GM19452 (cell line): ENCODE data around the gene EFCC1.

Source experiments
- ATAC-seq: cut with Tn5 transposase; IDR thresholded peaks from one replicate; pipeline ENCODE4 v1.9.1; 2021; ENCODE audit not compliant: unreplicated experiment

The EFCC1 gene

DNA sequence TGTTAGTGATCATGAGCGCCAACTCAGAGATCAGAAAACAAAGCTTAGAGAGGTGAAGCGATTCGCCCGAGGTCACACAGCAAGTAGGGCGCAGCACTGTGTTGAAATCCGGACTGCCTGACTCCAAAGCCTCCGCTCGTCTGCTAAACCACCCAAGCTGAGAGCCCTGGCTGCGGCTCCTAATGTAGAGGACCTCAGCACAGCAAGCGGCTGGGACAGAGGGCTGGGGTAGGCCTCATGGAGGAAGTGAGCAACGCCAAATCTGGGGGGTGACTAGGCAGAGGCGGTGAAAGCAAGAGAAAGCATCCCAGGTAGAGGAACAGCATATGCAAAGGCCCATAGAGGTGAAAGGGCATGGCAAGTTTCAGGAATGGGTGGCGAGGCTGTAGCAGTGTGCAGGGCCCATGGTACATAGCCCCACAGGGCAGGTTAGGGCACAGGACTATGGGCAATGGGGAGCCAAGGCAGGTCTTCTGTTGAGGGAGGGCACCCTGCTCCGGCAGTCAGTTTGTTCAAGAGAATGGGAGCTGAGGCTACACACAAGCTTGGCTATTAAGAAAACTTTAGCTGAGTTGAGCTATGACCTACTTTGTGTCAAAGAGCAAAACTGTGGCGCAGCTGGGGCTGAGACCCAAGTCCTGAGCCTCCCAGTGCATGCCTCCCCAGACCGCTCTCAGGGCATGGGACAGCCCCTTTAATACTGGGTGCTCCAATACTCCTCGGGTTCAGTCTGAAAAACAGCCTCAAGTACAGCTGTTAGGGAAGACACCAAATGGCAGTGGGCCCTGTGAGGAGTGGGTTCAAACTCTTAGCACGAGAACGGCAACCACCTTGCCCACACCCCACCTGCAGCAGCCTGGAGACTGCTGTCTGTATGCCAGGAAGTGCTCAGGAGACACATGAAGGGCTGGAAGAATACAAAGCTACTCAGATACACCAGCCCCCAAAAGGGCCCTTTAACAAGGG lies 6.2 kb upstream of the EFCC1 start:
- no peak for ATAC-seq

DNA sequence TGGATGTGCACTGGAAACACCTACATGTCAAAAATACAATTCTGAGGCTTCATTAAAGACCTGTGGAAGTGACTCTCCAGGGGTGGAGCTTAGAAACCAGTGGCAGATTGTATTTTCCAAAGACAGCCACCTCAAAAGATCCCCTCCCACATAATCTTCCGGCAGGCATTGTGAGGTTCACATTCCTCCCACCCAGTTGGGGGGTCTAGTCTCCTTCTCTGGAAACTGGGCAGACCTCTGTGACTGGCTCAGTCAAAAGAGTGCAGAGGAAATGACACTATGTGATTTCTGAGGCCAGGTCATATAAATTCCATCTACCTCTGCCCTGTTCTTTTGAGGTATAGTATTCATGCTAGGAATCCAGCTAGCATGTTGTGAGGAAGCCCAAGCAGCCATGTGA lies 5.4 kb upstream of the EFCC1 start:
- ATAC-seq: no peak

DNA sequence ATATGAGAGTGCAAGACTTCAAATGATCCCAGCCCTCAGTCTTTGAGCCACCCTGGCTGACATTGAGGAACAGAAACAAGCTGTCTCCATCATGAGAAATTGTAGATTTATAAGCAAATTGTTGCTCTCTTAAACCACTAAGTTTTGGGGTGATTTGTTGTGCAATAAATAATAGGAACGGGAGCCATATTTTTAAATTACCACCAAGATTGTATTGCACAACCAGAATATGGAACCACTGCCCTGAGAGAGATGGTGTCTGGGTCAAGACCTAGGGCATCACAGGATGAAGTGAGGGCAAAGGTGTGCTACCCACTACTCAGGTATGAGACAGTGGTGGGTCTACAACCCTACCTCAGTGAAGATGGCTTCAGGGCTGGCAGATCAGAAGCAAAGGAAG lies 4.9 kb upstream of the EFCC1 start:
- ATAC-seq: no peak

DNA sequence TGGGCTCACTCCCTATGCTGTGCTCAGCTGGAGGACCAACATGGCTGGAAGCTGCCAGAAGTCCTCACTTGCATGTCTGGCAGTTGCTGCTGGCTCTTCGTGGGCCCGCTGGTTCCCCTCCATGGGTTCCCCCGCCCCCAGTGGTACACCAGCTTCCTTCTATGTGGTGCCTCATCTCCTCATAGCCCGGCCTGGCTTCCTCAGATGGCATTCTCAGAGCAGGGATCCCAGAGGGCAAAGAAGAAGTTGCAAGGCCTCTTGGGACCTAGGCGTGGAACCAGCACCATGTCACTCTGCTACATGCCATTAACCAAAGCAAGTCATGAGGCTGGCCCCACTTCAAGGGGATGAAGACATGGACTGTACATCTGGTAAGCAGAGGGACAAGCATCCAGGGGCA lies 4.4 kb upstream of the EFCC1 start:
- no peak for ATAC-seq

DNA sequence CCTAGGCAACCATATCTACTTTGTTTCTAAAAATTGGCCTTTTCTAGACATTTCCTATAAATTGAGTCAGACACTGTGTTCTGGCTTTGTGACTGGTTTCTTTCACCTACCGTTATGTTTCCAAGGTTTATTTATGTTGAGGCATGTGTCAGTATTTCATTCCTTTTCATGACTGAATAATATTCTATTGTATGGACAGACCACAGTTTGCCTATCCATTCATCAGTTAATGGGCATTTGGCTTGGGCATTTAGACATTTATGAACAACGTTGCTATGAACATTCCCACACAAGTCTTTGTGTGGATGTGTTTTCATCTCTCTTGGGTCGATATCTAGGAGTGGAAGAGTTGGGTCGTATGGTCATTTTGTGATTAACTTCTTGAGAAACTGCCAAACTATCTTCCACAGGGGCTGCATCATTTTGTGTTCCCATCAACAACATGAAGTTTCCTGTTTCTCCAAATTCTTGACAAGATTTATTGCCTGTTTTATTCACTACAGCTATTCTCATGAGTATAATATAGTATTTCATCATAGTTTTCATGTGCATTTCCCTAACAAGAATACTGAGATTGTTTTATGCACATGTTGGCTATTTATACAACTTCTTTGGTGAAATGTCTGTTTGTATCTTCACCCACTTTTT lies 3.5 kb upstream of the EFCC1 start:
- ATAC-seq: no peak

DNA sequence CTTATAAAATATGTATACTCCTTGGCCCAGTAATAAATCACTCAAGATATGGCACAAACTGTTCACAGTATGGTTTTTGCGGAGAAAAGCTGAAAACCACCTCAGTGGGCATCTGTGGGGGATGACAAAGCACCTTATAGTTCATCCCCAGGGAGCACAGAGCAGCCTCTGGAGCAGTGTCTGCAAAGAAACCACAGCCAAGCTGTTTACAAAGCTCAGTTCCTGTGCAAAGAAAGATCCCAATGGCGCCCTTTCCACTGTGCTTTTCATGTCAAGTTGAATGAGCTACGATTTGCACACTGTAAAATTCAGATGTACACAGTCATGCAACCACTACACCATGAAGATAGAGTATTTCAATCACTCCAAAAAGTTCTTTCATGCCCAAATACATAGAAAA lies 2.5 kb upstream of the EFCC1 start:
- no peak for ATAC-seq

DNA sequence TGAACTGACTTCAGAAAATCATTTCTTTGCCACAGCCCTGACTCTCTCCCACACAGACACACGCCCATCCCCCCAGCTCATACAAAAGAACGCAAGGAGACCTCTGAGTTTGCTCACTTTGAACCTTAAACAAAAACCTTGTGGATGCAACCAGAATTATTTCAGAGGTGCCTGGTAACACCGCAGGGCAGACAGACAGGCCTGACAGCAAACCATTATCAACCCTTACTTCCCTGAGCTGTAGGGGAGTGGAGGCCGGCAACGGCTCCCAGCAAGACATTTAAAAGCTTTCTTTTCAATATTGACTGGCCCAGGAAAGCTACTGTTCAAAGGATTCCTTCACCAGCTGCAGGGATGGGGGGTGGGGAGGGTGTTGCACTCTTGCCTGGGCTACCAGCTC lies 2.0 kb upstream of the EFCC1 start:
- ATAC-seq: no peak

DNA sequence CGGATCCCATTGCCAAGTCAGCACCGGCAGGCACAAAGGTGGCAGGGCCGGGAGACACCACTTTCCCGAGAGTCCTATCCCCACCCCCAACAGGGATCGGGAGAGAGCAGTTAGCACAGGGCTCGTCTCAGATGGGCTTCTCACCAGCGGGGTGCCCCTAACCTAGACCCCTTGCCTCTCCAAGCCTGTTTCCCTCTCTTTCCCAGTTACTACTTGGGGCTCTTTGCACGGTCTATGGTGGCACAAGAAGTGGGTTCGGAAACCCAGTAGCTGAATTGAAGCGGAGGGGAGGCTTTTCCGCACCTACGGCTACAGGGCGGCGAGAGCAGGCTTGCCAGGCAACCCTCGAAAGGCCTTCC lies 383 bp upstream of the EFCC1 start:
- no peak for ATAC-seq

DNA sequence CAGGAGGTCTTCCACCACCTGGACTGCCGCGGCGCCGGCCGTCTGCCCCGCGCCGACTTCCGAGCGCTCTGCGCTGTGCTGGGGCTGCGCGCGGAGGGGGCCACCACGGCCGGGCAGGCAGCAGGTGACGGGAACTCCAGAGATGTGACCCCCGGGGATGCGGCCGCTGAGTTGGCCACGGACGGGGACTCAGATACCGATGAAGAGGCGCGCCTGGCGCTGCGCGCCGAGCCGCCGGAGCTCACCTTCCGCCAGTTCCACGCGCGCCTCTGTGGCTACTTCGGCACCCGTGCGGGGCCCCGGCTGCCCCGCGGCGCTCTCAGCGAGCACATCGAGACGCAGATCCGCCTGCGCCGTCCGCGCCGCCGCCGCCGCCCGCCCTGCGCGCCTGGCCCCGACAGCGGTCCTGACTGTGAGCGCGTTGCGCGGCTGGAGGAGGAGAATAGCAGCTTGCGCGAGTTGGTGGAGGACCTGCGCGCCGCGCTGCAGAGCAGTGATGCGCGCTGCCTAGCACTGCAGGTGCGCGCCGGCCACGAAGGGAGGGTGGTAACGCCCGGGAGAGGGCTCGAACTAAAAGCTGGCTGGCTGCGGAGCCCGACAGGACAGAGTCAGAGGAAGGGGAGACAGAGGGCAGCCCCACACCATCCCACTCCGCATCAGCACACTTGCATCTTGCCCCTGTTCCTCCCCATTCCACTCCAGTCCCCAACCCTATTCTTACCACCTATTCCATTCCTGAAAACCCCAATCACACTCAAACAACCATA lies 885 bp downstream of the EFCC1 start:
- no peak for ATAC-seq

DNA sequence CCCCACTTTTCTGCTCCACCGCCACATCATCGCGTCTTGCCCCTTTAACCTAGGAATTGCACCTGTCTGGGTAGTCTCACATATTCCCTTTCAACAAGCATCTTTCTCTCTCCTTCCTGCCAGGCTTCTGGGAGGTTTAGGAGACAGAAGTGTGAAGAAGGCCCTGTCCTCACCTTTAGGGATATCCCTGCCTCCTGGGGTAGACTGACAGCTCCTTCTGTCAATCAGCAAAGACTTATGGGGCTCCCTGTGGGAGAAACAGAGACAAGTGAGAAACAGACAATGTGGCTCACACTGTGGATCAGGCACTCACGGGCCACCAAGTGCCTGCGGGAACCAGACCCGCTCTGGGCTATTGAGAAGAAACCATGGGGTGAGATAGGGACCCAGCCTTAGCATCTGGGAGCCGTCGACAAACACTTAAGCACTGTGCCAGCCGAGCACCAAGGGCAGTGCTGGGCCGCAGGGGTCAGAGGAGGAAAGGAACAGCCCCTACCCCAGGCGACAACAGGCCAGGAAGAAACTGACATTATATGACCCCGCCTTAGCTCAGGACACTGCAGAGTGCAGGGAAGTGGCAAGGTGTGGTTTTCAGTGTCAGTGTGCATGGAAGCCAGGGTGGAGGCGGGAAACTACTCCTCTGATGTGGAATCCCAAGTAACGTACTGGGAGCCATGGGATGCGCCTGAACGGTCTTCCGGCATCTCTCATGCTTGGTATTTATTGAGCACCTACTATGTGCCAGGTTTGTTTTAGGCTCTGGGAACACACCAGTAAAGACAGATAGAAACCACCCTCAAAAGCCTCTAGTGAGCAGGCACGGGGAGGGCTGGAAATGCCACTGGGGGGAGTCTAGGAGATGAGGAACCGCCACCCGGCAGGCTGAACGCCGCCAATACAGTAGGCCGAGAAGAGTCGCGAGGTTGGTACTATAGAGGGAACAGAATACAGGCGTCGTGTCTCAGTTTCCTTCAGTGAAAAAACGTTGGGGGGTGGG lies 1.8 kb downstream of the EFCC1 start:
- no peak for ATAC-seq

DNA sequence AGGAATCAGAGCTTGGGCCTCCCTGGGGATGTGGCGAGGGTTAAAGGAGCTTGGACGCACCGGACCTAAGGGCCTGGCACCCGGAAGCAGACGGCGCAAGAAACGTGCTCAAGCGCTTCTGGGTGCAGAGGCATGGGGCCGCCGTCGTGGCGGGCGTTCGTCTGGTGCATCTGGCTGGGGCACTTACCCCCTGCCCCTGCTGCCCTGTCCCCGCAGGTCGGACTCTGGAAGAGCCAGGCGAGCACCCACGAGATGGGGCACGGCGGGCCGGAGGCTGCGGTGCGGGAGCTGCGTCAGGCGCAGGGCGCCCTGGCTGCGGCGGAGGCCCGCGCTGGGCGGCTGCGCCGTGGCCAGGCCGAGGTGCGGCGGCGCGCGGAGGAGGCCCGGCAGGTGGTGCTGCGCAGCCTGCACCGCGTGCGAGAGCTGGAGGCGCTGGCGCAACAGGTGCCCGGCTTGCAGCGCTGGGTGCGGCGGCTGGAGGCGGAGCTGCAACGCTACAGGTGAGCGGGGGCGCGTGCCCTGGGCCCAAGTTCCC lies 2.5 kb downstream of the EFCC1 start:
- no peak for ATAC-seq

DNA sequence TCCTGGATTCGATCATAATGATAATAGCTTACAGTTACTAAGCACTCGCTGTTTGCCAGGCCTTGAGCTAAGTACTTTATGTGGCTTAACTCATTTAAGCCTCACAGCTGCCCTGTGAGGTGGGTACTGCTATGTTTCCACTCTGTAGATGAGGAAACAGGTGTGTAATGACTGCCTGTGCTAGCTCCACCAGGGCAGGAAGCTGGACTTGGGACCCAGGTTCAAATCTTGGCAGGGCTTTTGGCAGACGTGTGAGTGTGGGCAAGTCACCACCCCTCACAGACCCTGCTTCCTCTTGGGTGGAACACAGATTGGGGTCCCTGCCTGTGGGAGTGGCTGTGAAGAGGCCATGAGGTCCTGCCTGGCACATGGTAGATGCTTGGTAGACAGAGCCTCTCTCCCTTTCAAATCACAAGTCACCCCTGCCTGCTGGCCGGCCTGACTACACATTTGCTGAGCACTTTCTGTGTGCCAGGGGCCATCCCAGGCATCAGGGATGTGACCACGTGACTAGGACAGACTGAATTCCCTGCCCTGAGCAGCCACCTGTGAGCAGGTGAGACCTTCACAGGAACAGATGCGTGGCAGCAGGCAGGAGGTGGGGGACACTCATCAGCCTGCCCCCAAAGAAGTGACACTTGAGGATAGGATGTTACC lies 3.7 kb downstream of the EFCC1 start:
- no peak for ATAC-seq

DNA sequence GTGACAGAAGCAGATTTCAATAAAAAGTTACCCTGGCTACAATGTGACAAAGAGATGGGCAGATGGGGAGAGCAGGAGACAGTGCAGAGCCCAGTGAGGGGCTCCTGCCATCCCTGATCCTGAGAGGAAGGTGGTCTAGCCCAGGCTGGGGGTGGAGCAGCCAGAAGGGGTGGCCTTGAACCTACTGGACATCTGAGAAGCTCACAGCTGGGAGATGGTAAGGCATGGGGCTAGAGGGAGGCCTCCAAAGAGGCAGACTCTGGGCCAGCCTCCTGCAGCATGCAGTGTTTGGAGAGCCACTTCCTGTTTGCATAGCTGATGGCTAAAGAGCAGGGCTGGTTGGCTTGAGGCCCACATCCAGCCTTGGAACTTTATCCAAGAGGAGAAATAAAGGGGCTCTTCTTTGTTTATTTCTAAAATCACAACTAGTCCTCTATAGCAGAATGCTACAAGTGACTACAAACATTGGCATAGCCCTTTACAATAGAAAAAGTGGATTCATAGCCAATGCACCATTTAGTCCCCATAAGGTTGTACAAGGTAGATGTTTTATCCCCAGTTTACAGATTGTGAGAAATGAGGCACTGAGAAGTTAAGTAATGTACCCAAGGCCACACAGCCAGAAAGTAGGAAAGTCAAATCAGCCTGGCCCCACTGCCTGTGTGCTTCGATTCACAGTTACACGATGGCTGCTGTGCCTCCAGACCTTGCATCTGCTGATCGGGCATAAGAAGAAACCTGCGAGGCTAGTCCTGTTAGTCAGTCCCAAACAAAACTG lies 4.6 kb downstream of the EFCC1 start:
- no peak for ATAC-seq

DNA sequence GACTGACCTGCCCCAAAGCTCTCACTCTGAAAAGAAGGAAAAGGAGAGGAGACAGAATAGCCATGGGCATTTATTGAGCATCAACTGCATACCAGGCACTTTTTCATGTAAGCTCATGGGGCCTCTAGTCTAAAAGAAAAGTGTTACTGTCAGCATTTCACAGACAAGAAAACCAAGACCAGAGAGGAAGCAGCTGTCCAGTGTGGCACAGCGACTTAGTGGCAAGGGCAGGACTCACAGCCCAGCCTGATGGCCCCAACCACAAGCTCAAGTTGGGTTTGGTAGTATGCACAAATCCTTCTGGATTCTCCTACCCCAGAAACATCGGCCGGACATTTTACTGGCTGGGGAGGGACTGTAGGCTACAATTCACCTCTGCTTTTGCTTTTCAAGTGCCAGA lies 5.8 kb downstream of the EFCC1 start:
- no peak for ATAC-seq

DNA sequence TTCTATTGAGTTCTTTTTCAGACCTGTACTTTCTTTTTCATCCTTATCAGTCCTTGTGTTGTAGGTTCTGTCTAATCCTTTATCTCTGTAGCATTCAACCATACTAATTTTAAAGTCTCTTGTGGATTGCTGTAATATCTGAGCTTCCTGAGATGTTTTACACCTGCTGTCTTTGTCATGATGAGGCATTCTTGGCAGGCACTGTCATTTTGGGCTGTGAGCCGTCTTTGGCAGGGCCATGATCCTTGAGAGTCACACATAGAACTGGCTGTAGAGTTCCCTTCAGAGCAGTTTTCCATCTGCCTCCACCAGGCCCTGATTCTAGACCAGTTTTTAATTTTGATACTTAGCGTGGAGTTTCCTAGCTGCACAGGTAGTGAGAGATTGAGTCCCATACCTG lies 6.7 kb downstream of the EFCC1 start:
- ATAC-seq: no peak

DNA sequence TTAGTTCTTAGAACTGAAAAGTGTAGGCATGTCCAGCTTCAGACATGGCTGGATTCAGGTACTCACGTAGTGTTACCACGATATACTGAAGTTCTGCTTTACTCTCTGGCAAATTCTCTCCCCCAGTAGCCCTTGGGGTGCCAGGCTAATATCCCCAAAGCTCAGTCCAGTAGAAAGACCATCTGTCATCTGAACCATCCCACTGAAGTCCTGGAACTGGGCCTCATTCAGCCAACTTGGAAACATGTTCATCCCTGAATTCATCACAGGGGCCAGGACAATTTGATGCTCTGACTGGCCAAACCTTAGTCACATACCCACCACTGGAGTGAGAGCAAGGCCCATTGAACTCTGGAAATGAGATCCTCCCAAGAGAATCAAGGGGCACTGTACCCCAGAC lies 8.2 kb downstream of the EFCC1 start:
- no peak for ATAC-seq

DNA sequence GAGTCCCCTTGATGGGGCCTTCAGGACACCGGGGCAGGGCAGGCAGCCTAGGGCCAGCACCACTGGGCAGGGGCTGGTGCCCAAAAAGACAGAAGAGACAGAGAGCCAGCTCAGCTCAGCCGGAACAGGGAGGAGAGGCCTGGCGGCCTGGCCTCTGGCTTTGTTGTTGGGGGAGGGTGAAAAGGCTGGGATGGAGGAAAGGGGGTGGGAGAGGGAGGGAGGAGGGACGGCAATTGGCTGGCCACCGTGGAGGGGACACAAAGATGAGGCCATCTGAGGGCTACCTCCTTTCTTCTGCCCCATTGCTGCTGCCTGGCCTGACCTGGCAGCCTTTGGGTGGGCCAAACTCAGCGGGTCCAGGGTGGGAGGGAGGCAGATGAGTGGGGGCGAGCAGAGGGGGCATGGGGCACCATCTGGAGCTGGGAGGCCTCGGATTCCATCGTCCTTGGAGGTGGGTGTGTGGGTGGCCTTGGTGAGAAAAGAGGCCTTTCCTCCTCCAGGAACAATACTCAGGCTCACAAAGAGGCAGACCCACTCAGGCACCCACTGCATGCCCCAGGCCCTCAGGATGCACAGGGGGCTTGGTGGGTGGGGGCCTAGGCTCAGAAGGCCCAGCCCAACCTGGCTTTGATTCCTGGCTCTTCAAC lies 9.3 kb downstream of the EFCC1 start:
- no peak for ATAC-seq

DNA sequence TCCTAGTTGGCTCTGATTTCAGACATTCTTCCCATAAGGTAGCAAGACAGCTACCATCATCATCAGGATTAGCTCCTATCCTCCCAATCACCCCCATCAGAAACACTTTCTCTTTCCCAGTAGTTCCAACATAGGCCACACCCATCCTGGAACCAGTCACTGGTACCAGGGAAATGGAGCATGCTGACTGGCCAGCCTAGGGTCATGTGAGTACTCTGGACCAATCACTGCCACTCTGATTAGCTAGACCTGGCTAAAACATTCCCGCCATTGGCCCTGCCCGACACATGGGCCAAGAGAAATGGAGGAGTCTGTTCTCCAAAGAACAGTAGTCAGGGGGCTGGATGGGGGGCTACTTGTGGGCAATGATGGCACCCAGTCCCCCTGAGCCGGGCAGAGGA lies 12.4 kb downstream of the EFCC1 start:
- ATAC-seq: no peak

DNA sequence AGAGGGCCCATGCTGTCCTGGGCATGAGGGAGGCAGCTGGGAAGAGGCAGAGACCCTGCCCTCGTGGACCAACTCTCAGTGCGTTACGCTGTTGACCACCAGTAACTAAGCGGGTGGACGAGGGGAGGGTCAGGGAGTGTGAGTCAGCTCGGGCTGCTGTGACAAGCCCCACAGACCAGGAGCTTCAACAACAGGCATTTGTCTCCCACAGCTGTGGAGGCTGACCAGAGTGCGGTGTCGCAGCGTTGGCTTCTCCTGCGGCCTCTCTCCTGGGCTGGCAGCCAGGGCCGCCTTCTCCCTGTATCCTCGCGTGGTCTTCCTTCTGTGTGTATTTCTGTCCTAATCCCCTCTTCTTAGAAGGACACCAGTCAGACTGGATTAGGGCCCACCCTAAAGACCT lies 13.0 kb downstream of the EFCC1 start:
- ATAC-seq: no peak
